ENCODE results near the gene IL36RN.

IL36RN gene

GRCh38 chr2:113060396-113060795 lies 1.4 kb downstream of the IL36RN start:
- no peaks in the 10 kb centered on the region for H3K79me2 ChIP-seq (ENCODE audit: insufficient read depth, low read depth)
- no peak for TF ChIP-seq CTCF (conservative IDR thresholded peaks at IDR 0.05; ENCODE audit: low read depth, low read length)
- no peaks in the 10 kb centered on the region for H3K4me1 ChIP-seq (ENCODE audit: low read depth, poor library complexity, severe bottlenecking)
- no peaks in the 10 kb centered on the region for H3K36me3 ChIP-seq (ENCODE audit: insufficient read depth)
- no peak overlapping the region for H3K27ac ChIP-seq
- H4K20me1 ChIP-seq (ENCODE audit: insufficient read depth): no peaks in the 10 kb centered on the region
- H3K27me3 ChIP-seq (ENCODE audit: insufficient read depth, low read depth): no peaks in the 10 kb centered on the region
- no peak overlapping the region for H3K9ac ChIP-seq
- H3K4me3 ChIP-seq (IDR thresholded peaks at IDR 0.05; ENCODE audit: insufficient read depth, low read depth, low read length): no peak overlapping the region
- no peak overlapping the region for H2AFZ ChIP-seq (ENCODE audit: low read depth)
- H3K4me2 ChIP-seq: no peak overlapping the region

DNA sequence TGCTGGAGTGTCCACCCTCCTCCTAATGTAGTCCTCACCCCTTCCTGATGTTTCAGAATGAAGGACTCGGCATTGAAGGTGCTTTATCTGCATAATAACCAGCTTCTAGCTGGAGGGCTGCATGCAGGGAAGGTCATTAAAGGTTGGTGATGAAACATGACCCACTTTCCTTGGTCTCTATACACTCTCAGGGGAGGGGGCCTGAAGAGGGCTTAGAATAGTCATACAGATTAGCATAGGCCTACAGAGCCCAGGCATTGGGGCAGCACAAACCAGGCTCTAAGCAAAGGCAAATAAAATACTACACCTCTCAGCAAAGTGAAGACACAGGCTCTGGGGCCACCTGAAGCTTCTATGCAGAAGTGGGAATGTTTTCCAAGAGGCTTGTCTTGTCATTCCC lies 1.8 kb downstream of the IL36RN start:
- Histone ChIP-seq H3K36me3 (ENCODE audit: insufficient read depth) (no peaks in the 10 kb centered on the region), H2AFZ (ENCODE audit: low read depth) (no peak overlapping the region), H3K4me2 (no peak overlapping the region), H3K27ac (no peak overlapping the region), H3K27me3 (ENCODE audit: insufficient read depth, low read depth) (no peaks in the 10 kb centered on the region), H3K79me2 (ENCODE audit: insufficient read depth, low read depth) (no peaks in the 10 kb centered on the region), H4K20me1 (ENCODE audit: insufficient read depth) (no peaks in the 10 kb centered on the region), H3K4me1 (ENCODE audit: low read depth, poor library complexity, severe bottlenecking) (no peaks in the 10 kb centered on the region), H3K9ac (no peak overlapping the region), H3K4me3 (IDR thresholded peaks at IDR 0.05; ENCODE audit: insufficient read depth, low read depth, low read length) (no peak overlapping the region)
- TF ChIP-seq CTCF (conservative IDR thresholded peaks at IDR 0.05; ENCODE audit: low read depth, low read length): no peak

- Histone ChIP-seq H3K79me2 (ENCODE audit: insufficient read depth, low read depth) (no peaks in the 10 kb centered on the region), H3K36me3 (ENCODE audit: insufficient read depth) (no peaks in the 10 kb centered on the region), H3K27ac (no peak overlapping the region), H2AFZ (ENCODE audit: low read depth) (no peak overlapping the region), H3K27me3 (ENCODE audit: insufficient read depth, low read depth) (no peaks in the 10 kb centered on the region), H4K20me1 (ENCODE audit: insufficient read depth) (no peaks in the 10 kb centered on the region), H3K9ac (no peak overlapping the region), H3K4me1 (ENCODE audit: low read depth, poor library complexity, severe bottlenecking) (no peaks in the 10 kb centered on the region), H3K4me3 (IDR thresholded peaks at IDR 0.05; ENCODE audit: insufficient read depth, low read depth, low read length) (no peak overlapping the region), H3K4me2 (no peak overlapping the region)
- no peak for TF ChIP-seq CTCF (conservative IDR thresholded peaks at IDR 0.05; ENCODE audit: low read depth, low read length)
Observed at GRCh38 chr2:113061241-113061640, 2.2 kb downstream of the IL36RN start.

DNA sequence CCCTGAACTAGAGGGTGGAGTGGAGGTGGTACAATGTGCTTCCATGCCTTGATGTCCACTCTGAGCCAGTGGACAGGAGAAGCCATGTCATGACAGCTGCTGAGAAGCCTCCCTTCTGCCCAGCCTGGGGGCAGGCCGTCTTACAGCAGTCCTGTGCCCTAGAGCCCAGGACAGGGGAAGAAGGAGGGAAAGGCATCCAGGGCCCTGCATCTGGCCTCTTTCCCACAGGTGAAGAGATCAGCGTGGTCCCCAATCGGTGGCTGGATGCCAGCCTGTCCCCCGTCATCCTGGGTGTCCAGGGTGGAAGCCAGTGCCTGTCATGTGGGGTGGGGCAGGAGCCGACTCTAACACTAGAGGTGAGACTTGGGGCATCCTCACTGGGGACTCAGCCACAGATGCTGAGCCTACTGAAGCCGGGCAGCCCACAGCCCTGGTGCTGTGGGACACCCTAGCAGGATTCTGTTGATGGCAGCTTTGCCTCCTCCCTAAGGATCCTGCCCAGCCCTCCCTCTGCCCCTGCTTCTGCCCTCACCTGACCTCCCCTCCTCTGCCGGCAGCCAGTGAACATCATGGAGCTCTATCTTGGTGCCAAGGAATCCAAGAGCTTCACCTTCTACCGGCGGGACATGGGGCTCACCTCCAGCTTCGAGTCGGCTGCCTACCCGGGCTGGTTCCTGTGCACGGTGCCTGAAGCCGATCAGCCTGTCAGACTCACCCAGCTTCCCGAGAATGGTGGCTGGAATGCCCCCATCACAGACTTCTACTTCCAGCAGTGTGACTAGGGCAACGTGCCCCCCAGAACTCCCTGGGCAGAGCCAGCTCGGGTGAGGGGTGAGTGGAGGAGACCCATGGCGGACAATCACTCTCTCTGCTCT lies 3.1 kb downstream of the IL36RN start:
- H3K9ac ChIP-seq: no peak overlapping the region
- no peak overlapping the region for H2AFZ ChIP-seq (ENCODE audit: low read depth)
- no peak overlapping the region for H3K4me3 ChIP-seq (IDR thresholded peaks at IDR 0.05; ENCODE audit: insufficient read depth, low read depth, low read length)

More for the DNA sequence above, 3.1 kb downstream of the IL36RN start:
- Histone ChIP-seq H3K27me3 (ENCODE audit: insufficient read depth, low read depth) (no peaks in the 10 kb centered on the region), H4K20me1 (ENCODE audit: insufficient read depth) (no peaks in the 10 kb centered on the region), H3K27ac (no peak overlapping the region), H3K4me1 (ENCODE audit: low read depth, poor library complexity, severe bottlenecking) (no peaks in the 10 kb centered on the region), H3K79me2 (ENCODE audit: insufficient read depth, low read depth) (no peaks in the 10 kb centered on the region), H3K36me3 (ENCODE audit: insufficient read depth) (no peaks in the 10 kb centered on the region), H3K4me2 (no peak overlapping the region)
- TF ChIP-seq CTCF (conservative IDR thresholded peaks at IDR 0.05; ENCODE audit: low read depth, low read length): no peak
